C1 segment of cervical spinal cord (tissue), 14 donors: ENCODE measurements around the gene GNAI2.

Experiments used
- DNase-seq, 14 donors: peaks; one replicate each; lab custom pipeline; 2025; lab: John Stamatoyannopoulos, UW

GNAI2 gene

DNA sequence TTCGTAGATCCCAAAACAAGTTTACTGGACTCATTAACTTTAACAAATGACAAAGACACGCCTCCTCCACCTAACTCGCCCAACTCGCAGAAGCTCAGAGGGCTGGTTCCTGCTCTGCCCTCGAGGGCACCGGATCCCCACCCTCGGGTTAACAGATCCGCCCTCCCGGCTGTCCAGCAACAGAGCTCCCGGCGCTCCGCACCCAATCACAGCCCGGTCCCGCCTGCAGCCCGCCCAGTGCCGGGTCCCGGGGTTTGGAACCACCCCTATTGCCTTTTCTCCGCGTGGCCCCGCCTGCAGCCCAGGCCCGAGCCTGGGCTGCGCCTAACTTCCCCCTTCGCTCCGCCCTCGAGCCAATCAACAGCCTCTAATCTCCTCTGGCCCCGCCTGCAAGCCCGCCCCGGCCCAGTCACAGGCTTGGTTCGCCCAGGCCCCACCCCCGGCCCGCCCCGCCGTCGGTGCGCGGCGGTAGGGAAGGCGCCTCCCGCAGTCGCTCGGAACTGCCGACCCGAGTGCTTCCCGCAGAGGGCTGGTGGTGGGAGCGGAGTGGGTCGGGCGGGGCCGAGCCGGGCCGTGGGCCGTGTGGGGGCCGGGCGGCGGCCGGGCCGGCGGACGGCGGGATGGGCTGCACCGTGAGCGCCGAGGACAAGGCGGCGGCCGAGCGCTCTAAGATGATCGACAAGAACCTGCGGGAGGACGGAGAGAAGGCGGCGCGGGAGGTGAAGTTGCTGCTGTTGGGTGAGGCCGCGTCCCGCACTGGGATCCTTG lies at the start of gene GNAI2:
Gene GNAI2, plus strand, starts transcription at position 489 of the 768 bp plus-strand sequence. Its CDS starts 132 bp downstream, at position 621.
- DNase-seq = peak; percentile 91 to 99 (median 98)

DNA sequence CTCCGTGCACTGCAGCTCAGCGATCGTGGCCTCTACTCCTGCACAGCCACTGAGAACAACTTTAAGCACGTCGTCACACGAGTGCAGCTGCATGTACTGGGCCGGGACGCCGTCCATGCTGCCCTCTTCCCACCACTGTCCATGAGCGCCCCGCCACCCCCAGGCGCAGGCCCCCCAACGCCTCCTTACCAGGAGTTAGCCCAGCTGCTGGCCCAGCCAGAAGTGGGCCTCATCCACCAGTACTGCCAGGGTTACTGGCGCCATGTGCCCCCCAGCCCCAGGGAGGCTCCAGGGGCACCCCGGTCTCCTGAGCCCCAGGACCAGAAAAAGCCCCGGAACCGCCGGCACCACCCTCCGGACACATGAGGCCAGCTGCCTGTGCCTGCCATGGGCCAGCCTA lies 48.3 kb upstream of the GNAI2 start:
- no peak for DNase-seq

DNA sequence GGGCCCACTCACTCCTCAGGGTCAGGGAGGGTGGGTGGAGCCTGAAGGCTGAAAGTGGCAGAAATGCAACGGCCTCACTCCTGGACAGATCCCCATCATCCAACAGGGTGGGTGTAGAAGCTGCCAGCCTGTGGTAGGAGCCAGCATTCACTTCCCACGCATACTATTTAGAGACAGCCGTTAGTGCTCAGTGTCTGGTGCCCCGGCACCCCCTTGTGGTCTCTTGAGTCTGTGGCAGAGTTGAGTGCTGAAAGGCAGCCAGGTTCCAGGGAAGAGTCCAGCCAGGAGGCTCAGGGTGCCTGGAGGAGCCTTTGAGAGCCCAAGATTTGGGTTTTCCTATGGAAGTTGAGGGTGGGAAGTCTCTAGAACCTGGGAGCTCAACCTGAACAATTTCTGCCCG lies 46.7 kb upstream of the GNAI2 start:
- DNase-seq = peak in 9 of 14 donors; percentile 4 to 65 (median 32)

DNA sequence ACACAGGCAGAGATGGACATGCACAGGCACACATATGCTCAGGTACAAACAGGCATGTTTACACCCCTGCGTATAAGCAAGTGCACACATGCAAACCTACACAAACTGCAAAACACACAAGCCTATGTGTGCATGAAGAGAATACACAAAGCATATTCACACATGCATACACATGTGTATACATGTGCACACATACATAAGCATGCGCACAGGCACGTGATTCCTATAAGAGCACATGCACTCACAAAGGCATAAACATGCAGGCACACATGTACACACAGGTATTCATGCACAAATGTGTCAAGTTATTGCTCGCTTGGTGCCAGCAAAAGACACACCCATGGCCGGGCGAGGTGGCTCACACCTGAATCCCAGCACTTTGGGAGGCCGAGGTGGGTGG lies 46.0 kb upstream of the GNAI2 start:
- no peak for DNase-seq

DNA sequence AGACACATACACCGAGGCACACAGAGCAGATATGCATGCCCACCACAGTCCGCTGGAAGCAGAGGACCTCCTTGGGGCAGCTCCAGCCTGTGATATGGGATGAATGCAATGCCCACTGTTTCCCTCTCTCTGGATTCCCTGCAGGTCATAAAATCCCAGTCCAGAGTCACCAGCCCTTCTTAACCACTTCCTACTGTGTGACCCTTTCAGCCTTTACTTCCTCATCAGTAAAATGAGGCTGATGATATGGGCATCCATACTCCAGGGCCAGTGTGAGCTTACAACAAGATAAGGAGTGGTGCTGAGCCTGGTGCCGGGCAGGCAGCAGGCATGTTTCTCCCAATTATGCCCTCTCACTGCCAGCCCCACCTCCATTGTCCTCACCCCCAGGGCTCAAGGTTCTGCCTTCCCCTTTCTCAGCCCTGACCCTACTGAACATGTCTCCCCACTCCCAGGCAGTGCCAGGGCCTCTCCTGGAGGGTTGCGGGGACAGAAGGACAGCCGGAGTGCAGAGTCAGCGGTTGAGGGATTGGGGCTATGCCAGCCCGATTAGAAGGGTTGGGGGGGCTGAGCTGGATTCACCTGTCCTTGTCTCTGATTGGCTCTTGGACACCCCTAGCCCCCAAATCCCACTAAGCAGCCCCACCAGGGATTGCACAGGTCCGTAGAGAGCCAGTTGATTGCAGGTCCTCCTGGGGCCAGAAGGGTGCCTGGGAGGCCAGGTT lies 44.9 kb upstream of the GNAI2 start, which contains the start of gene GNAT1:
Gene GNAT1, plus strand, starts transcription at position 675 of the 725 bp plus-strand sequence. CDS start 116 bp downstream, outside the sequence.
- DNase-seq = no peak

DNA sequence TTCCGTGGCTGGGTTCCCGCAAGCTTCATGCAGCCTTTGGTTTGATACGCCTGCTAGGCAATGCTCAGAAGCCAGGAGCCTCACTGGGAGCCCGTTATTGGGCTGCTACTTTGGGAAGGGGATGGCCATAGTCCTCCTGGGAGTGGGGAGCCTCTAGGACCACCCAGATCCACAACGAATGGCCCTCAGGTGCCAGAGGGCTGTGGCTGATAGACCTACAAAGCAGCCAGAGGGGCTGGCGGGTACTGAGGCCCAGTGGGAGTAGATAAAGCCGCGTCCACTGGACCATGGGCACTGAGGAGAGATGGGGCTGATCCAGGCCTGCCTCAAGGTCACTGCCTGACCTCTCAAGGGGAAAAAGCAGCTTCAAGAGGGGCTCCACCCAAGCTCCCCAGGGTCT lies 43.9 kb upstream of the GNAI2 start:
- no peak for DNase-seq

DNA sequence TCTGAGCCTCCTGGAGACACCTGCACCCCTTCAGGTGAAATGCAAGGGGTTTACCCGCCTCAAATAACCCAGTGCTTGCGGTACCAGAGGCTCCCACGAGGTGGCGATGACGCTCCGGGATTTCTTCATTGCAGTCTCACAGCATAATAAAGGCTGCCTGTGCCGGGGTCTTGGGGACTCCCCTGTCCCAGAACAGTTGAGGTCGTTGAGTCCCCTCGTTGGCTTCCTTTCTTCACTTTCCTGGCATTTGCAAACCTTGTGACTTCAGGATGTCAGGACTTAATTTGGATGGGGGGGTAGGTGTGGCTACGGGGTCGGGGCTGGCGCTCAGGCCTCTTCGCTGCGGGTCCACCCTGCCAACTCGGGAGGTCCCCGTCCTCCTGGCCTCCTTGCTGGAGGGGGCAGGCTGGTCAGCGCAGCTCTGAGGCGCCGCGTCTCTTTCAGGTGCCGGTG lies 43.3 kb upstream of the GNAI2 start:
- DNase-seq = peak in 10 of 14 donors; percentile 10 to 67 (median 33)

DNA sequence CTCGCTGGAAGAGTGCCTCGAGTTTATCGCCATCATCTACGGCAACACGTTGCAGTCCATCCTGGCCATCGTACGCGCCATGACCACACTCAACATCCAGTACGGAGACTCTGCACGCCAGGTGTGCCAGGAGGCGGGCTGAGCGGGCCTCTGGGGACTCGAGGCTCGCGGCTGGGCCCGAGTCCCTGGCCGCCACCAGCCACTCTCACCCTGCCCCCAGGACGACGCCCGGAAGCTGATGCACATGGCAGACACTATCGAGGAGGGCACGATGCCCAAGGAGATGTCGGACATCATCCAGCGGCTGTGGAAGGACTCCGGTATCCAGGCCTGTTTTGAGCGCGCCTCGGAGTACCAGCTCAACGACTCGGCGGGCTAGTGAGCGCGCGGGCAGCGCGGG lies 42.7 kb upstream of the GNAI2 start:
- DNase-seq = no peak

DNA sequence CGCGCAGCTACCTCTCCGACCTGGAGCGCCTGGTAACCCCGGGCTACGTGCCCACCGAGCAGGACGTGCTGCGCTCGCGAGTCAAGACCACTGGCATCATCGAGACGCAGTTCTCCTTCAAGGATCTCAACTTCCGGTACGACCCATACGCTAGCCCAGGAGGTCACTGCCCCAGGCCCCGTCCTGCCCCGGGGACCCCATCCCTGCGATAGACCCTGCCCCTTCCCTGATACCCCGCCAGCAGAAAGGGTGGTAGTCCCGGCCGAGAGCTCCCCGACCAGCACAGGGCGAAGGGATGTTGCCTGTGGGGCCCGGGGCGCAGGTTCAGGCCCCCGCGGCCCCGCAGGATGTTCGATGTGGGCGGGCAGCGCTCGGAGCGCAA lies 42.3 kb upstream of the GNAI2 start:
- DNase-seq = no peak

DNA sequence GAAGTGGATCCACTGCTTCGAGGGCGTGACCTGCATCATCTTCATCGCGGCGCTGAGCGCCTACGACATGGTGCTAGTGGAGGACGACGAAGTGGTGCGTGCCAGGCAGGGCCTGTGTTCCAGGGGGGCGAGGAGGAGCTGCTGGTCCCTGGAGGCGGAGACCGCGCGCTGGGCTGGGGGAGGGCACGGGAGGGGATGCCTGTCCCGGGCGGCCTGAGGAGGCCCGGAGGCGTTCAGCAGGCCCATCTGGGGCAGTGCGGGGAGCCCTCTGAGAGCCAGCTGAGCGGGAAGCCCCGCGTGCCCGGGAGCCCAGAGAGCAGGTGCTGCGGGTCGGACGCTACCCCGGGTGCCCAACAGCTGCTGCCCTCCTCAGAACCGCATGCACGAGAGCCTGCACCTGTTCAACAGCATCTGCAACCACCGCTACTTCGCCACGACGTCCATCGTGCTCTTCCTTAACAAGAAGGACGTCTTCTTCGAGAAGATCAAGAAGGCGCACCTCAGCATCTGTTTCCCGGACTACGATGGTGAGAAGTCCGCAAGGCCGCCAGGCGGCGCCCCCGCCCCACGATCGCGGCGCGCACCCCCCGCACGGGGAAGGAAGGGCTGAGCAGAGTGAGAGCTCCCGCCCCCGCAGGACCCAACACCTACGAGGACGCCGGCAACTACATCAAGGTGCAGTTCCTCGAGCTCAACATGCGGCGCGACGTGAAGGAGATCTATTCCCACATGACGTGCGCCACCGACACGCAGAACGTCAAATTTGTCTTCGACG lies 41.7 kb upstream of the GNAI2 start:
- DNase-seq = peak in 12 of 14 donors; percentile 9 to 80 (median 43)

DNA sequence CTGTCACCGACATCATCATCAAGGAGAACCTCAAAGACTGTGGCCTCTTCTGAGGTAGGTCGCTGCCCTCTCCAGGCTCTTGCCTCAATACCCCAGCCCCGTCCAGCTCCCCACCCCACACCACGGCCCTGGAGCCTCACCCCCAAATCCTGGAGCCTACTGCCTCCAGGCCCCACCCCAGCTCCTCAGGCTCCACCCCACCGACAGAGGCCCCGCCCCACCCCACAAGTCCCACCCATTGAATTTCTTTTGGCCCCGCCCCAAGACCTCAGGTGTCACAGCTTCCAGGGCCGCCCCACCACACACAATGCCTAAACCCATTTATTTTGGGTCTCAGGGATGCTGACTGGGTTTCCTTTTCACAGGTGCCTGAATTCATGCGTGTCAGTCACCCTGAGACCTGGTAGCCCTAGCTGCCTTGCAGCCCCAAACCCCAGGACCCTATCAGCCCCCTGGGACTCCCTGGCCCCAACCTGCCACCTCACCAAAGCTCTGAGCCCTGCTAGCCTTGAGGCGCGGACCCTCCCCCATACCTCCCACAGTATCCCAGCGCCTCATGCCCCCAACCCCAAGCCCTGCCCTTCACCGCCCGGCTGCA lies 41.0 kb upstream of the GNAI2 start:
- DNase-seq = no peak

DNA sequence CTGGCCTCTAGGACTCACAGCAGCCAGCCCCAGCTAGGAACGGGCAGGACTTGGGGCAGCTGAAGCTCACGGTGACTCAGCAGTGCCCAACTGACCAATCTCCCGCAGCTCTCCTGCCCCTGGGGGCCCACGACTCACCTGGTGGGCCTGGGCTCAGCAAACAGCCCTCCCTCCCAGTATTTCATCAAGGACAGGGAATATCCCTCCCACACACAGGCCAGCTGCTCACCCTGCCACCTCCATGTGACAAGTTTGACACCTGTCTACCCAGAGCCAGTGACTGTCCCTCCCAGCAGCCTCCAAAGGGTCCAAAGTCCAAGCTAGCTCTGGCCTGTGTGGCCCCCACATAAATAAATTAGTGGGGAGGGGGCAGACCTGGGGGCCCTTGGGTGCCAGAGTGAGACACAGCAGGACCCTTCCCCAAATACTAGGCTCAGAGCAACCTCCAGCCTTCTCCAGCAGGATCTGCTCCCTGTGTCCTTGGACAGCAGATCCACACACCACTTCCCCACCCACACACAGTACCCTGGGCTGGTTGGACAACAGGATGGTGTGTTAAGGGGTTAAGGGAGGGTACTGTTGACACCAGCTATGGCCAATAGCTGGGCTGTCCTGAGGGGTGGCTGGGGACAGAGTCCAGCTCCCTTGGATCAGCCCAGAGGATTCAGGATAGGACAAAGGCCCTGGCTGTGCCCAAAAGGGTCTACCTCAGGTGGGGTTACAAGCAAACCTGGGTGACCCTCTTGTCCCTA lies 40.3 kb upstream of the GNAI2 start:
- no peak for DNase-seq

DNA sequence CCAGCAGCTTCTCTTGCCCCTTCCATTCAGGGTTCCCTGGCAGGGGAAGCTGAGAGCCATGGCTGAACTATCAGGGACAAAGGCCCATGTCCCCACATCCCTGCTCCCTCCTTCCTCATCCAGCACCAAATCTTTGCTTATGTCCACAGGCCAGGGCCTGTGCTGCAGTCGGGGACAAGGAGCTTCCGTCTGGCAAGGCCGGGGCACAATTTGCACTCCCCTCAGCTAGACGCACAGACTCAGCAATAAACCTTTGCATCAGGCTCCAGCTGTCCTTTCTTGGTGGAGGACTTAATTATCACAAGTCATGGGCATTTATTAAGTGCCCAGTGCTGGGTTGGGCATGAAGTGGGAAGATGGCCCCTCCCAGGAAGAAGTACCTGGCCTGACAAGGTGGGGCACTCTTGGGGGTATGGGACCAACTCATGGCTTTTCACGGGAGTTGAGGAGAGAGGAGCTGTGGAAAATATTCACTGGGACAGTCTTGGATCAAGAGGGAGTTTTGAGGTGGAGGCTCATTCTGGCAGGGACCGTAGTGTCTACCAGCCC lies 39.7 kb upstream of the GNAI2 start:
- no peak for DNase-seq

DNA sequence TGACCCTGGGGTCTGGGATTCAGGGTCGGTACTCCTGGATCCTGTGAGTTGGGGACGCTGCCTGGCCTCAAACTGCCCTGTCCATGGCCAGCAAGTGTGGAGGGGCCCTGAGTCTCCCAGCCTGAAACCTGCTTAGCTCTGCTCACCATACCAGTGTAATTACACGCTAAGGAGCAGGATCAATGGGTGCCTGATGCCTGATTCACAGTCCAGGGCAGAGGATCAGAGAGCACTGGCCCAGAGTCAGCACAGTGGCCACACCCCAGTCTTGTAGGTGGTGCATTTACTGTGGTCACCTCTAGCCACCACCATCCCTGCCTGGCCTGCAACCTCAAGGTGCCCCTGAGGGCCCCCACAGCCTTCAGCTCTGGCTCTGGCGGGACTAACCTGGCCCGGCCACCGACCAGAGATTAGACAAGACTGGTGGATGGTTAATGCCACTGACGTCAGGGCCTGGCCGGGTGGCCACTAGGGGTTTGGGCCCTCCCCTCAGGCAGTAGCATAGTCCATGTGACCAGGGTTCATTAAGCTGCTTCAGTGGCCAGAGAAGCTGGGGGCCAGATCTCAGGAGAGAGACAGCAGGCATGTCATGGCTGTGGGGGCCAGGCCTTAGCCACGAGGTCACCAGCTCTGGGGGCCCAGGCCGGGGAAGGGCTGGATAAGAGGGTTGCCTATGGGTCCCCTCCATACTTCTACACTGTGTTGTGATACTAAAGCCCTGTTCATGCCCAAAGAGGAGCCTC lies 34.3 kb upstream of the GNAI2 start:
- DNase-seq = no peak

DNA sequence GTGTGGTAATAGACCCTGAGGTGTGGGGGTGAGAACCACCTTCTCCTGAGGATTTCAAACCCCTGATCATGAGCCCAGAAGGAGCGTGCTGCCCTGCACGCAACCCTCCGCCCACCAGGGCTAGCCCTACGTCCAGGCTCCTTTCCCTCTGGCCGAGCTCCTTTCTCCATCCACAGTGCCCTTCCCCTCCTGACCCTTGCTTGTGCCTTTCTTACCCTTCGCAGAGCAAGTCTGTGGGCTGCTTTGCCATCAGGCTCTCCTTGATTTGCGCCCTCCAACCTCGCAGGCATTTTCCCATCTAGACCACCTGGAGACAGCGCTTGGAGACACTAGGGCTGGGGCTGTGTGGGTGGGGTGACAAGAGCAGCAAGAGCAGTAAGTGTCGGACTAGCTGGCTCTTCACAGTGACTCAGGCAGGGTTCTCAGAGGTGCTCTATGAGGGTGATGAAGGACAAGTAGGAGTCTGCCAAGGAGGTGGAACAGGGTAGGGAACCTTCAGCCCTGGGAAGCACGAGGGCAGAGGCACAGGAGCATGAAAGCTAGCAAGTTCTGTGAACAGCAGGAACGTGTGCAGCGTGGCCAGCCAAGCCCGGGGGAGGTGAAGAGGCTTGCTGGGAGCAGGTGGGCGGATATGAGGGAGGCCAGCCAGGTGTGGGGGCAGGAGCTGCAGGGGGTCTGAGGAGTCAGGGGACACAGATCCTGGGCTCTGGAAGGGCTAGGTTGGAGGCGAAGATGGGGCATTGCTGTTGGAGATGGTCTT lies 33.5 kb upstream of the GNAI2 start:
- DNase-seq = no peak

DNA sequence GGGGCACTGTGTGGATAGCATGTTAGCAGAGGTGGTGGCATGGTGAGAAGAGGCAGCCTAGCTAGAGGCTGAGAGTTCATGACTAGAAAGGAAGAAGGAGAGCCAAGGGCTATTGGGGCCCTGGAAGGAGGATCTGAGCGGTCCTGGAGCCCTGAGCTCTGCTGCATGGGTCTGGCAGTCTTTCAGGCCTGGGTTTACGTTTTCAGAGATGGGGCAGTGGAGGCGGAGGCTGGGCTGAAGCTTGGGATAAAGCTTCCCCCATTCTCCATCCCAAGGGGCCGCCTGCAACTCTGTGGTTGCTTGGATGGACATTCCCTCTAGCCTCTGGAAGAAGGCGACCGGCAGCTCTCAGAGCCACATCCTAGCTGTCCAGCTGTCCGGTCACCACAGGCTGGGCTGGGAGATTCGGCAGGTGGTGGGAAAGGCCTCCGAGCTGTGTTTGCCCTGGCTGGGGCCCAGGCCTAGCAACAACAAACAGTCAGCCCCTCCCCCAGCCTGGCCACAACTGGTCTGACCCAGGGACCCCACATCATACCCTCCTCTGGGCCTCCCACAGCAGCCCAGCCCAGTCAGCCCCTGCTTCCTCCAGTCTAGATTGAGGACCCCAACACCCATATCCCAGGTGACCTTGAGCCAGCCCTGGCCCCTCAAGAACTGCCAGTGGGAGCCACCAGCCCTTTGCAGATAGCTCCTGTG lies 32.7 kb upstream of the GNAI2 start:
- DNase-seq = no peak

DNA sequence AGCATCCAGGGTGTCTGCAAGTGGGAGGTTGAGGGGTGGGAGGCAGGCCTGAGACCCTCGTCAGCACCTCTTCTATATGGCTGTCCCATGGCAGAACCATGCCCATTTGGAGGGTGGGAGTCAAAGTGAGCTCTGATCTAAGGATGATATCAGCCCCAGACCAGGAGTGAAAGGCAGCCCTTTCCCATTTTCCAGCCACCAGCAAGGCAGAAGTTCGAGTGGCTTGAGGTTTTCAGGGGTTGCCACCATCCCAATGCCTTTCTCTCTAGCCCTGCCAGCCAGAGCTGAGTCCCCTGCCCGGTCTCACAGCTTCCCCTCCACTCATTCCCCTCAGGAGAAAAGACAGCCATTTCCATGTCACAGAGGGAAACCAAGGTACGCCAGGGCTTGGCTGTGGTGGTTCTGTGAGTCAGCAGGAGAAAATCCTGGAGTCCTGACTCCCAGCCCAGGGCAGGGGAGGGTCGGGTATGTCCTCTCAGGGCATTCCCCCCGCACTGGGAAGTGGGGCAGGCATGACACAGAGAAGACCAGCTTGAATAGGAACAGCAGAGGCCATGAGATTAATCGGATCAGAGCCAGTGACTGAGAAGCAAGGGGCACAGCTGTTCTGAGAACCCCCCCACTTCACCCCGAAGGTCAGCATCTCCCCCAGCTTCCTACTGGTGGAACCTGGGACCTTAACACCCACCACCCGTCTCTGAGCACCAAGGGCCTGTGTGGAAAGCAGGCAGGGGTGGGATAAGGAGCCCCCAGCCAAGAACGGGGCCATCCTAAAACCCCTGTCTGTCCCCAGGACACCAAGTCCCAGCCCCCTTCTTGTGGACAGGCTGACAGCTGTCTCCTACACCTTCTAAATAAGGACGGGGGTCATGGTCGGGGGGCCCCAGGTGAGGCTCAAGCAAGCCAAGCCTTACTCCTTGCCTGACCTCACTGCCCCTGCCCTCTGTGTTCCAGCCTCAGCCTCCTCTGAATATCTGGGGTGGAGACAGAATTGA lies 31.9 kb upstream of the GNAI2 start:
- DNase-seq = no peak
